Mesothelial cell of epicardium (in vitro differentiated cells): ENCODE data around the gene ATIC. TPM values are rescaled to one million over a fixed set of nuclear protein-coding genes. Genes with fewer than 3 reads are reported as not detected.
"Not testable (repeated sequence)": the region's sequence is repeated elsewhere in the genome, so short reads cannot be mapped to it uniquely, and the experiment has no call there.

Source experiments
- DNase-seq, 2 experiments: peaks; one replicate each; pipeline ENCODE4 v3.0.0; 2021; ENCODE audit warnings: low spot score in 2 of 2; ENCODE audit not compliant: unreplicated experiment in 2 of 2
- H3K27ac Mint-ChIP-seq: 2 replicates; pipeline ENCODE4 v1.8.0; 2021; ENCODE audit warnings: mixed read lengths
- H3K27me3 Mint-ChIP-seq: 2 replicates; pipeline ENCODE4 v1.8.0; 2021; ENCODE audit warnings: low read depth, mixed read lengths
- H3K36me3 Mint-ChIP-seq: 2 replicates; pipeline ENCODE4 v1.8.0; 2021; ENCODE audit warnings: mixed read lengths
- H3K4me1 Mint-ChIP-seq: 2 replicates; pipeline ENCODE4 v1.8.0; 2021; ENCODE audit warnings: mixed read lengths
- H3K4me3 Mint-ChIP-seq: 2 replicates; pipeline ENCODE4 v1.8.0; 2021; ENCODE audit warnings: mild to moderate bottlenecking, moderate library complexity, mixed read lengths
- H3K9me3 Mint-ChIP-seq: 2 replicates; pipeline ENCODE4 v1.8.0; 2021; ENCODE audit warnings: mixed read lengths
- CTCF ChIP-seq: fragments of 200-600 bp; sonication (generic); IDR thresholded peaks from one replicate; pipeline ENCODE4 v1.5.0; 2021; ENCODE audit warnings: antibody characterized with exemption; ENCODE audit not compliant: unreplicated experiment
- total RNA-seq: library from RNA; stranded (reverse); gene quantifications from 3 replicates; pipeline ENCODE4 v1.2.1, GENCODE V29; 2021

Gene ATIC
- total RNA-seq, 1 donor from 2014 or later, result 115 TPM

DNA sequence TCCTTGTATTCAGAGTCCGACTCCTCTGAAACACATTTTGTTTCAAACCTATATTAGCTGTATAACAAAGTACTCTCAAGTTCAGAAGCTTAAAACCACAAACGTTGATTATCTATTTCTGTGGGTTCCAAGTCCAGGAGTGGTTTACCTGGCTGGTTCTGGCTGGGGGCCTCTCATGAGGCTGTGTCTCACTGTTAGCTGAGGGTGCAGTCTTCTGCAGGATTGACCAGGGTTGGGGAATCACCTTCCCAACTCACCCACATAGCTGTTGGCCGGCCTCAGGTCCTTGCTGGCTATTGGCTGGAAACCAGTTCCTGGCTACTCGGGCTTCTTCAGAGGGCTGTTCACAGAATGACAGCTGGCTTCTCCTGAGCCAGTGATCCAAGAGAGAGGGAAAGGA is 18.0 kb upstream of the ATIC start:
- Mint-ChIP-seq H3K36me3 (no peaks in the 10 kb centered on the region), H3K4me3 (no peak overlapping the region), H3K27me3 (no peaks in the 10 kb centered on the region), H3K9me3 (peaks cover 4% of the 10 kb centered on the region), H3K4me1 (peaks cover 3% of the 10 kb centered on the region), H3K27ac (no peak overlapping the region)
- TF ChIP-seq CTCF, result no peak
- no peak for DNase-seq

DNA sequence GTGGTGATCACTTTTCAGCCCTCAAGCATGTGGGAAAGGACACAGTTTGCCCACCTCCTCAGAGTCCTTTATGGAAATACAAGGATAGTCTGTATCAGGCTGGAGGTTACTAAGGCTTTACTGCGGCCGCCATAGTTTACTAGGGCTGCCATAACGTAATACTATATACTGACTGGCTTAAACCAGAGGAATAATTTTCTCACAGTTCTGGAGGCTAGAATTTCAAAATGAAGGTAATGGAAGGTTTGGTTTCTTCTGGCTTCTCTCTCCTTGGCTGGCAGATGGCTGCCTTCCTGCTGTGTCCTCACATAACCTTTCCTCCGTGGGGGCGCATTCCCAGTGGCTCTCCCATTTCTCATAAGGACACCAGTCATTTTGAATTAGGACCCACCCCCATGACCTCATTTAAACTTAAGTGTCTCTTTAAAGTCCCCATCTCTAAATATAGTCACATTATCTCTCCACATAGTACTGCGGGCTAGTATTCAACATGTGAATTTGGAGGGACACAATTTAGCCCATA is 12.5 kb upstream of the ATIC start:
- peaks cover 10% of the 10 kb centered on the region for H3K36me3 Mint-ChIP-seq
- no peak for DNase-seq
- no peak overlapping the region for H3K4me3 Mint-ChIP-seq
- no peaks in the 10 kb centered on the region for H3K27me3 Mint-ChIP-seq
- no peaks in the 10 kb centered on the region for H3K4me1 Mint-ChIP-seq
- H3K9me3 Mint-ChIP-seq, result peaks cover 17% of the 10 kb centered on the region
- H3K27ac Mint-ChIP-seq, result no peak overlapping the region
- no peak for TF ChIP-seq CTCF

- no peak overlapping the region for H3K4me3 Mint-ChIP-seq
- no peak overlapping the region for H3K27ac Mint-ChIP-seq
- TF ChIP-seq CTCF, result no peak
- DNase-seq, result no peak
- no peaks in the 10 kb centered on the region for H3K4me1 Mint-ChIP-seq
- H3K9me3 Mint-ChIP-seq, result peaks cover 17% of the 10 kb centered on the region
- H3K27me3 Mint-ChIP-seq, result no peaks in the 10 kb centered on the region
- H3K36me3 Mint-ChIP-seq, result peaks cover 10% of the 10 kb centered on the region
Measured at GRCh38 chr2:215301994-215302393, 9.9 kb upstream of the ATIC start.

DNA sequence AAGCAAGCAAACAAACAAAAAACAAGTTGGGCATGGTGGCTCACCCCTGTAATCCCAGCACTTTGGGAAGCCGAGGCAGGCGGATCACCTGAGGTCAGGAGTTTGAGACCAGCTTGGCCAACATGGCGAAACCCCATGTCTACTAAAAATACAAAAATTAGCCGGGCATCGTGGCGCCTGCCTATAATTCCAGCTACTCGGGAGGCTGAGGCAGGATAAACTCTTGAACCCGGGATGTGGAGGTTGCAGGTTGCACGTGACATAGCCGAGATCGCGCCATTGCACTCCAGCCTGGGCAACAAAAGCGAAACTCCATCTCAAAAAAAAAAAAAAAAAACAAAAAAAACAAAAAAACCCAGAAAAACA is 617 bp upstream of the ATIC start:
- H3K27me3 Mint-ChIP-seq, DNase-seq, H3K9me3 Mint-ChIP-seq: not testable (repeated sequence)
- Mint-ChIP-seq H3K4me3 (peak overlapping the region; percentile 88), H3K27ac (peak overlapping the region; percentile 97), H3K4me1 (peaks cover 30% of the 10 kb centered on the region), H3K36me3 (peaks cover 17% of the 10 kb centered on the region)

GRCh38 chr2:215313255-215313613 is 1.4 kb downstream of the ATIC start:
- TF ChIP-seq CTCF, result no peak
- Mint-ChIP-seq H3K9me3 (peaks cover 5% of the 10 kb centered on the region), H3K4me1 (peaks cover 30% of the 10 kb centered on the region), H3K4me3 (peak overlapping the region; percentile 90), H3K27me3 (no peaks in the 10 kb centered on the region), H3K36me3 (peaks cover 22% of the 10 kb centered on the region), H3K27ac (peak overlapping the region; percentile 99)
- DNase-seq, result no peak

DNA sequence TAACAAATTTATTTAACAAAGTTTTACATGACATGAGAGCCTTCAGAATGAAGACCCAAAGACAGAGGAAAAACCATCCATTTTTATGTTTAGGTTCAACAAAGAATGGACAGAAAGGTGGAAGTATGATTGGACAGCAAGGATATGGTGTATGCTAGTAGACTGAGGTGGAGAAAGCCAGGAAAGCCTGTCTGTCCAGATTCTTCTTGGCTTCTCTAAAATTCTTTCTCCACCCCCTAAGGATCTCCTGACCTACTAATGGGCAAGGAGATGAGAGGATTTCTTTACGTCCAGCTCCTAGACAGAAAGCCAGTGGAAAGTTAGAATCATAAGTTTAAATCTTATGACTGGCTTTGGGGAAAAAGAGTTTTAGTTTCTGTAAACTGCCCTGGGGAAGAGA is 3.0 kb downstream of the ATIC start:
- Mint-ChIP-seq H3K36me3 (peaks cover 32% of the 10 kb centered on the region), H3K9me3 (peaks cover 5% of the 10 kb centered on the region), H3K27me3 (no peaks in the 10 kb centered on the region), H3K4me1 (peaks cover 30% of the 10 kb centered on the region), H3K27ac (peak overlapping the region; percentile 87), H3K4me3 (no peak overlapping the region)
- no peak for TF ChIP-seq CTCF
- DNase-seq, result no peak
